Central memory CD8-positive, alpha-beta T cell (primary cell): ENCODE measurements around the gene DNAJC7.
A peak's percentile ranks its signal among the peaks of the same experiment; 100 is the strongest.

Experiments used
- ATAC-seq: fragments of 150-1000 bp; cut with Tn5 transposase; replicated peaks from 2 replicates; pipeline ENCODE4 v1.10.0; 2022; ENCODE audit warnings: mild to moderate bottlenecking, moderate FRiP score, moderate number of reproducible peaks; ENCODE audit not compliant: poor library complexity, severe bottlenecking; ENCODE audit errors: extremely low read depth
- DNase-seq, 2 donors: peaks; one replicate each; pipeline ENCODE4 v3.0.0; 2021; ENCODE audit warnings: low spot score in 2 of 2
- H3K27ac Mint-ChIP-seq: one replicate; pipeline ENCODE4 v1.8.0; 2022; ENCODE audit warnings: low read depth, mild to moderate bottlenecking, moderate library complexity, mixed read lengths
- H3K27me3 Mint-ChIP-seq: one replicate; pipeline ENCODE4 v1.8.0; 2022; ENCODE audit warnings: mixed read lengths
- H3K36me3 Mint-ChIP-seq: one replicate; pipeline ENCODE4 v1.8.0; 2022; ENCODE audit warnings: mild to moderate bottlenecking, moderate library complexity, mixed read lengths; ENCODE audit not compliant: insufficient read depth
- H3K4me1 Mint-ChIP-seq: one replicate; pipeline ENCODE4 v1.8.0; 2022; ENCODE audit warnings: mixed read lengths
- H3K4me3 Mint-ChIP-seq: one replicate; pipeline ENCODE4 v1.8.0; 2022; ENCODE audit warnings: mild to moderate bottlenecking, moderate library complexity, mixed read lengths
- H3K9me3 Mint-ChIP-seq: one replicate; pipeline ENCODE4 v1.8.0; 2022; ENCODE audit warnings: mixed read lengths

Gene DNAJC7

GRCh38 chr17:42052346-42052877, 35.2 kb upstream of the DNAJC7 start:
- Mint-ChIP-seq H3K4me3 (no peak overlapping the region), H3K9me3 (no peaks in the 10 kb centered on the region), H3K27me3 (peaks cover 75% of the 10 kb centered on the region), H3K27ac (no peak overlapping the region), H3K36me3 (no peaks in the 10 kb centered on the region), H3K4me1 (peaks cover 8% of the 10 kb centered on the region)
- no peak for ATAC-seq
- DNase-seq: no peak

GRCh38 chr17:42051645-42052044, 34.4 kb upstream of the DNAJC7 start:
- peaks cover 8% of the 10 kb centered on the region for H3K4me1 Mint-ChIP-seq
- H3K4me3 Mint-ChIP-seq: peak overlapping the region; percentile 75
- no peaks in the 10 kb centered on the region for H3K9me3 Mint-ChIP-seq
- H3K27ac Mint-ChIP-seq: no peak overlapping the region
- ATAC-seq (no peak), DNase-seq (no peak)
- H3K36me3 Mint-ChIP-seq: no peaks in the 10 kb centered on the region
- peaks cover 75% of the 10 kb centered on the region for H3K27me3 Mint-ChIP-seq

- ATAC-seq (no peak), DNase-seq (no peak)
- Mint-ChIP-seq H3K27ac (no peak overlapping the region), H3K27me3 (peaks cover 72% of the 10 kb centered on the region), H3K9me3 (no peaks in the 10 kb centered on the region), H3K36me3 (no peaks in the 10 kb centered on the region), H3K4me1 (peaks cover 8% of the 10 kb centered on the region), H3K4me3 (peak overlapping the region; percentile 75)
Measured at GRCh38 chr17:42051013-42051400, 33.8 kb upstream of the DNAJC7 start.

- DNase-seq: peak in 1 of 2 donors; percentile 23
- peaks cover 8% of the 10 kb centered on the region for H3K4me1 Mint-ChIP-seq
- peaks cover 67% of the 10 kb centered on the region for H3K27me3 Mint-ChIP-seq
- no peak within 1 kb of the TSS for H3K27ac Mint-ChIP-seq
- H3K4me3 Mint-ChIP-seq: peak within 1 kb of the TSS; percentile 75
- no peaks in the 10 kb centered on the region for H3K9me3 Mint-ChIP-seq
- ATAC-seq: peak; percentile 70
- H3K36me3 Mint-ChIP-seq: no peaks in the 10 kb centered on the region
Measured at GRCh38 chr17:42050393-42051012, 33.3 kb upstream of the DNAJC7 start, which contains the start of gene C17orf113. C17orf113 (minus strand) TSS chr17:42050601; CDS start chr17:42043376, 7,225 bp downstream.

- peaks cover 8% of the 10 kb centered on the region for H3K4me1 Mint-ChIP-seq
- no peak overlapping the region for H3K27ac Mint-ChIP-seq
- H3K9me3 Mint-ChIP-seq: no peaks in the 10 kb centered on the region
- H3K27me3 Mint-ChIP-seq: peaks cover 61% of the 10 kb centered on the region
- no peaks in the 10 kb centered on the region for H3K36me3 Mint-ChIP-seq
- peak overlapping the region; percentile 75 for H3K4me3 Mint-ChIP-seq
- ATAC-seq (no peak), DNase-seq (no peak)
Measured at GRCh38 chr17:42049834-42050392, 32.7 kb upstream of the DNAJC7 start.

GRCh38 chr17:42047343-42047742, 30.1 kb upstream of the DNAJC7 start:
- H3K9me3 Mint-ChIP-seq: no peaks in the 10 kb centered on the region
- no peak overlapping the region for H3K27ac Mint-ChIP-seq
- H3K4me1 Mint-ChIP-seq: peaks cover 8% of the 10 kb centered on the region
- H3K4me3 Mint-ChIP-seq: no peak overlapping the region
- DNase-seq: no peak
- peaks cover 35% of the 10 kb centered on the region for H3K27me3 Mint-ChIP-seq
- no peaks in the 10 kb centered on the region for H3K36me3 Mint-ChIP-seq
- ATAC-seq: no peak

GRCh38 chr17:42045719-42046118, 28.5 kb upstream of the DNAJC7 start:
- H3K4me1 Mint-ChIP-seq: peaks cover 2% of the 10 kb centered on the region
- no peak overlapping the region for H3K27ac Mint-ChIP-seq
- ATAC-seq (no peak), DNase-seq (no peak)
- H3K9me3 Mint-ChIP-seq: no peaks in the 10 kb centered on the region
- no peak overlapping the region for H3K4me3 Mint-ChIP-seq
- no peaks in the 10 kb centered on the region for H3K36me3 Mint-ChIP-seq
- peaks cover 19% of the 10 kb centered on the region for H3K27me3 Mint-ChIP-seq

- Mint-ChIP-seq H3K36me3 (no peaks in the 10 kb centered on the region), H3K27me3 (no peaks in the 10 kb centered on the region), H3K27ac (no peak overlapping the region), H3K4me1 (no peaks in the 10 kb centered on the region), H3K4me3 (no peak overlapping the region), H3K9me3 (no peaks in the 10 kb centered on the region)
- ATAC-seq (no peak), DNase-seq (no peak)
Measured at GRCh38 chr17:42042598-42043319, 25.5 kb upstream of the DNAJC7 start.

- Mint-ChIP-seq H3K27ac (no peak overlapping the region), H3K27me3 (no peaks in the 10 kb centered on the region), H3K9me3 (no peaks in the 10 kb centered on the region), H3K36me3 (no peaks in the 10 kb centered on the region), H3K4me1 (no peaks in the 10 kb centered on the region), H3K4me3 (no peak overlapping the region)
- no peak for DNase-seq
- ATAC-seq: no peak
Measured at GRCh38 chr17:42041619-42042018, 24.4 kb upstream of the DNAJC7 start.

- Mint-ChIP-seq H3K4me3 (no peak overlapping the region), H3K36me3 (no peaks in the 10 kb centered on the region), H3K4me1 (no peaks in the 10 kb centered on the region), H3K9me3 (no peaks in the 10 kb centered on the region), H3K27ac (no peak overlapping the region), H3K27me3 (no peaks in the 10 kb centered on the region)
- DNase-seq (no peak), ATAC-seq (no peak)
Measured at GRCh38 chr17:42040818-42041217, 23.6 kb upstream of the DNAJC7 start.

GRCh38 chr17:42039794-42040763, 22.8 kb upstream of the DNAJC7 start:
- H3K27ac Mint-ChIP-seq: no peak overlapping the region
- no peaks in the 10 kb centered on the region for H3K27me3 Mint-ChIP-seq
- ATAC-seq (no peak), DNase-seq (no peak)
- H3K9me3 Mint-ChIP-seq: no peaks in the 10 kb centered on the region
- no peaks in the 10 kb centered on the region for H3K36me3 Mint-ChIP-seq
- no peaks in the 10 kb centered on the region for H3K4me1 Mint-ChIP-seq
- no peak overlapping the region for H3K4me3 Mint-ChIP-seq
